Skeletal muscle cell (primary cell): ENCODE measurements around the gene GBP7.

Experiments
- DNase-seq: peaks from one replicate; pipeline ENCODE4 v3.0.0-alpha.2; 2010; ENCODE audit warnings: low read depth
- H3K4me3 ChIP-seq: 2 replicates; pipeline ENCODE4 v1.5.1; 2011; ENCODE audit warnings: low read depth, mild to moderate bottlenecking, control low read depth, low read length, moderate library complexity

Gene GBP7

DNA sequence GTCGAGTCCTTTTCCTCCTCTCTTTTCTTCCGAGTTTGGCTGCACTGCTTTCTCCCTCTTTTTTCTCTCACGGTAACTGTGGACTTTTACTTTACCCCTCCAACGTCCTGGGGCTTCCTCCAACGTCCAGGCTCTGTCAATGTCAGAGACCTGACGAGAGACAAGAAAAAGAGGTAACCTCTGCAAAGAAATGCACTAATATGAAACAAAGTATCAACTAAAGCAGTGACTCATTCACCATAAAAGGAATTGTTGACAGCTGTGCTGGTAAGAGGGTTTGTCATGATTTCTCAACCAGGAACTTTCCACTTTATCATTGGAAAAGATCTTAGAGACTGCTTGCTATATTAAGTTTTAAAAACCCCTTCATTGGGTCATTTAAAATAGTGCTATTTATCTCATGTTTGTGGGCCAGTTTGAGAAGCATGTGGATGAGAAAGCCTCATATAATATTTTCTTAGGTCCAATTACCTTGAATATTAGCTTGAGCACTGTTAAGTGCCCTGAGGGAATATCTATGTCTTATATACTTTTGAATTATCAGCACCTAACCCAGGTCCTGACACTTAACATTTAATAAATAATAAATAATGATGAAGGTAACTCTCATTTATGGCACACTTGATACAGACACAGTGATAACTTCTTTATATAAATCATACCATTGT lies 49.8 kb downstream of the GBP7 start, which contains the start of gene GBP2:
GBP2 (minus strand) TSS at position 202 of the 668 bp plus-strand sequence. CDS start 4,148 bp downstream, outside the sequence.
- H3K4me3 ChIP-seq = no peak within 1 kb of the TSS
- DNase-seq = peak; percentile 35

DNA sequence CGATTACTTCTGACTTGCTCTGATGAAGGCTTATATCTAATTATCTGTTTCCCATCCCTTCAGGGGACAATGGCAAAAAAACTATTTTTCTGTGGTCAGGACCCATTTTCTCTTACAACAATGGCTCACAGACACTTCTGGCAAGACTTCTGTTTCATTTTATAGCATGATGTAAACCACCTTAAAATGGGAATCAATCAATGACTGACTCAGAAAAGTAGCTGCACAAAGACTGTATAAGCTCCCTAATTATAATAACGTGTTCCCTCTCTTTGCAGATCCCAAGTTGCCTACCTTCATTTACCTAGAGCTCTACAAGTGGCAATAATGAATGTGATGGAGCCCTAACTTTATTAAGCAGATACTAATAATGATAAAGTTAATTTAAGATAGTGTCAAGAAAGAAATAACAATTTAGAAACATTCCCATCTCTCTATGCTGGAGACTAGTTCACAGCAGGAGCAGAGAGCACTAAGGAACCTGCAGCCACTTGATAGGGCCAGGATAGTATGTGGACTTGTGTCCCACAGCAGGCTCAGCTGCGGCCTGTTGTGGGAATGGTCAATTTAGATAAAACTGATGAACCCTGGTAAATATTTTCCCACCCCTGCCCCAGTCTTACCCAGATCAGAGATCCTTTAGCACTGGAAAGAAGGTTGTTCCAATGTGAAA lies 50.4 kb downstream of the GBP7 start:
- H3K4me3 ChIP-seq = no peak overlapping the region
- no peak for DNase-seq

DNA sequence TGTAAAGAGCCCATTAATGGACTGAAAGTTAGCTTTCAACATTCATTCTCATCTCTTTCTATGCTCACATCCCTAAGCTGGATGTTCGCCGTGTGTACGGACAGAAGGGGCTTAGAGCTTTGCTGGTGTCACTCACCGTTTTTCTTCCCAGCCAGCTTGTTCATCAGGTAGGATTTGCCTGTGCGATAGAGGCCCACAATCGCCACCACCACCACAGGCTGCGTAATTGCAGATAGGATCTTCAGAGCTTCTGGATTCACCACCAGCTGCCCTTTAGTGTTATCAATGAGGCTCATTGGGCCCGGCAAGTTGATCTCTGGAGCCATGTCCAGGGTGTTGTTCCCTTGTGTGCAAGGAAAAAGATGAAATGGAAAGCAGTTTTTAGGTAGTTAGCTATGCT lies 54.2 kb downstream of the GBP7 start:
- DNase-seq = no peak
- no peak overlapping the region for H3K4me3 ChIP-seq

DNA sequence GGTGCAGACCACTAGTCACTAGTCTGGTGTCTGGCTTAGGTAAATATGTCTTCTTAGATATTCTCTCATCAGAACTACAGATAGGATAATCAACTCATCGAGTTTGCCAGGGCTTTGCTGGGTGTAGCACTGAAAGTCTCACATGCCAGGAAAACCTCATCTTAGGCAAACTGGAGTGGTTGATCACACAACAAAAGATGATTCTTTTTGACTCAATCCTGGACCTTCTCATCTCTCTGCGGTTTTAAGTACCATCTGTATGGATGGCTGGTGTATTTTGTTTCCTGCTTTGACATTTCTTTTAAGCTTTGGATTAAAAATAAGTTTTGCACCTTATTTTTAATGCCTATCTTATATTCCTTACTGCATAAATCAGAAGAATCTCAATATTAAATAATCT lies 61.1 kb downstream of the GBP7 start:
- DNase-seq = no peak
- H3K4me3 ChIP-seq = no peak overlapping the region

DNA sequence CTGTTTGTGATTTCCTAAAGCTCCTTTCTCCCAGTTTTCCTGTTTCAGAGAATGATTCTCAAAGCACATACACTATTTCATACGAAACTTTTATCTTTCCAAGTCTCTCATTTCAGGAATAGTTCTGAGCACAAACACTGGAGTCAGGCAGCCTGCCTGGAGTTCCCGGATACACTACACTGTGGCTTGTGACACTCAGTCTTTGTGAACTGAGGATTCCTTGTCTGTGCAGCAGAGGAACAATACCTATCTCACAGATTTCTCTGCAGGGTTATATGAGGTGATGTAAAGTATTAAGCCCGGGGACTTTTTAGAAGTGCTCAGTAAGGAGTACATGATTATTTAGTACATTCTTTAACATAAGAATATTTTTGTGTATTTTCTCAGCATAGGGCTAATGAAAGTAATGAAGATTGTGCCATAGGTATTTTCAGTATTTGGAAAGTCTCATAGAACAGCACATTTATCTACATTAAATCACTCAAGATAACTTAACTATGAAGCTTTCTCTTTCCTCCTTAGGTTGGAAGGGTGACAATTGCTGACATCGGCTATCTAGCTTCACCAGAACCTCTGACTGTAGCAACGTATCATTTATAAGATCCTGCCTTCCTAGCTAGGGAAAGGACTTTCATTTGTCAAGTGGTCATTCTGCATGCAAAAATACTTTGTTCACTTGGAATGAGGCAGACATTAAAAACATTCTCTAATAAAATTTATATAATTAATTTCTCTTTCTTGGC lies 62.8 kb downstream of the GBP7 start:
- no peak for DNase-seq
- H3K4me3 ChIP-seq = no peak overlapping the region

DNA sequence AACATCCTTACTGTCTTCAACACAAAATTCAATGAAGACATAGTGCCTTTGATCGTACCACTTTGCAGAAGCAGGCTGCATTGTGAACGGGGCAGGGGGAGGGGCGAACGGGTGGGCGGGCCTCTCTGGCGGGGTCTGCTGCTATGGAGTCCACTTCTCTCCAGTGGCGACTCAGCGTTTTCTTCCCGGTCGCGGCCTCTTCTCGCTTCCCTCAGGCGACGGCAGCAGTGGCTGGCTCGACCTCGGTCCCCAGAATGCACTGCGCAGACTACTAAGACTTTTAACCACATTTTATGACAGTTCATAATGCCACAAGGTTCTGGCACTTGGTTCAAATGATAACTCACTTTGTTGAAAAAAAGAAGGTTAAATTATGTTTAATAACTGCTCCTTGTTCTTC lies 71.1 kb downstream of the GBP7 start:
- DNase-seq = no peak
- no peak overlapping the region for H3K4me3 ChIP-seq

DNA sequence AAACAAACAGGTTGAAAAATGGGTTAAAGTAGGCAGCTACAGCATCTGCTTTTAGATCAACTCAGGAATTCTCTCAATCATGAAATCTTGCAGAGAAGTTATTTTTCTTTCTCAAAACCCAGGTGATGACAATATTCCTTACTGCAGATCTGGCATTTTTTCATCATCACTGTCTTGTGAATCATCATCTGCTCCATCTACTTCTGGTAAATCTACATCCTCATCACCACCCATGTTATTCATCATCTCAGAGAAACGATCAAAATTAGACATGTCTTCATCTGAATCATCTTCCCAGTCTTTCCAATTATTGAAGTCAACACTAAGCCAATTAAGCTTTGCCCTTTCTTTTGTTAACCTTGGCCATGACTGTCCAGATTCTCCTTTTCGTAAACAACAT lies 71.7 kb downstream of the GBP7 start:
- no peak overlapping the region for H3K4me3 ChIP-seq
- no peak for DNase-seq

DNA sequence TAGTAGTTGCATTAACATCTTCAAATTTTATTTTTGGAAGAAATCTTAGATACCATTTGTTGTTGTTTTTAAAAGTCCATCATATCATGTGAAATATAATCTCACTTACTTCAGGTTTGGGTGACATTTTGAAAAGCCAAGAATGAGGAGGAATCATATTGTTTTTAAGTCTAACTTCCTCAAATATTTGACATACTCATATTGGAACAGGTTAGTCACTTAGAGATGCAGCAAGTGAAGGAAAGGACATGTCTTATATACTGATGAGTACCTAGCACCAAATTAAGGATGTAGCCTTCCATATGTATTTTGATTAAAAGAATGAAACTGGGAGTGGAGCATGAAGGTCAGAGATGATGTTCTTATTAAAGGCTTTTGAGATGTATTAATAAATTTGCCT lies 73.8 kb downstream of the GBP7 start:
- no peak overlapping the region for H3K4me3 ChIP-seq
- no peak for DNase-seq

DNA sequence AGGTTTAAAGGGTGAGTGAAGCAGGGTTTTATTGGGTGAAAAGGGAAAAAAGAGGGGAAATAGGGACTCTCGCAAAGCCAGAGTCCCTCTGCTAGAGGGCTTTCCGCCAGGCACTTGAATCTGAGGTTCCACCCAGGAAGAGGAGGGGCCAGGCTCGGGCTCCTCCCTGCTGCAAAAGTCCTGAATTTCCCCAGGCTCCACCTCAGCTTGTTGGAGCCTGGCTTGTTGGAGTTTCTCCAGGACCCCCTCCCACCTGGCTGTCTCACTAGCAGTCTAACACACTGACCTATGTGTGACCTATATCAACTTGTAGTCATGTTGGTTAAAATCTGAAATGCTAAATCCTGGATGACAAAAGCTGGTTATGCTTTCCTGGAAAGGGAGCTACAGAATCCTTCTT lies 75.4 kb downstream of the GBP7 start:
- DNase-seq = no peak

DNA sequence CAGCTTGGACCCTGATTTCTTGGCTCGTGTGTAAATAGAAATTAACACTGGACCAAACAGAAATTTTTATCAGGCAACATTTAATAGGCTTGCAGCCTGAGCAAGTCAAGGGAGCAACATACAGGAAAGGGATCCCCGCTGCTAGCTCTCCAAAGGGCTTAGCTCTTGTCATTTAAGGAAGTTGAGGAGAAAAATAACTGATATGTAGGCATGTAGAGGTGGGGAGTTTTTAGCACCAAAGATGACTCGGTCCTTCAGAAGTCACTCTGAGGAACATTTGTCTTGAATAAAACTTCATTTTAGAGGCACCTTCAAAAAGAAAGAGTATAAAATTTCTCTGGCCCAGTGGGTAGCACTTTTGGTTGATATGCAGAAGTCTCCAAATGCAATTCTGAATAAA lies 76.9 kb downstream of the GBP7 start:
- no peak for DNase-seq

More for the DNA sequence above, 75.4 kb downstream of the GBP7 start:
- no peak overlapping the region for H3K4me3 ChIP-seq

DNA sequence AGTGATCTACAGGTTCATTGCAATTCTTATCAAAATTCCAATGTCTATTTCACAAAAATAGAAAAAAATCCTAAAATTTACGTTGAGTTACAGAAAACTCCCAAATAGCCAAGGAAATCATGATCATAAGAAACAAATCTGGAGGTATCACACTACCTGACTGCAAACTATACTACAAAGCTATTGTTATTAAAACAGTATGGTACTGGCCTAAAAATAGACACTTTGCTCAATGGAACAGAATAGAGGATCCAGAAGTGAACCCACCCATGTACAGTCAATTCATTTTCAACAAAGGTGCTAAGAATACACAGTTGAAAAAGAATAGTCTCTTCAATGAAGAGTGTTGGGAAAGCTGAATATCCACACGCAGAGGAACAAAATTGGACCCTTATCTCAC lies 80.1 kb downstream of the GBP7 start:
- no peak overlapping the region for H3K4me3 ChIP-seq
- no peak for DNase-seq

More for the DNA sequence above, 76.9 kb downstream of the GBP7 start:
- H3K4me3 ChIP-seq = no peak overlapping the region

DNA sequence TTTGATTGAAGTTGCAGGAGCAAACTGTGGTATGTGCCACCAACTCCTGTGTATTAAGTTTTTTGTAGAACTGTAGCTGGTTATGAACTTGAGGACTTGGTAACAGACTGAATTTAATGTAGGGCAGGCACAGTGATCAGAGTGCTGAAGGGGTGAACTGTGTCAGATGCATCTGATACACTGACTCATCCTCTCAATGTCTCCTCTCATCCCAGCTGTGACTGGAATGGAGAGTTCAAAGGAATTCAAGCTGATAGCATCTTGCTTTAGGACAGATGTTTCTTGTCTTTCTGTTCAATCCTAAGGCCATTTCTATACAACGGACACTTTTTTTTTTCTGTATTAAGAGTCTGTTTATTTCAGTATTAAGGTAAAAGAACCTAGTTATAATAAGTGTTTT lies 85.8 kb downstream of the GBP7 start:
- H3K4me3 ChIP-seq = no peak overlapping the region
- no peak for DNase-seq

DNA sequence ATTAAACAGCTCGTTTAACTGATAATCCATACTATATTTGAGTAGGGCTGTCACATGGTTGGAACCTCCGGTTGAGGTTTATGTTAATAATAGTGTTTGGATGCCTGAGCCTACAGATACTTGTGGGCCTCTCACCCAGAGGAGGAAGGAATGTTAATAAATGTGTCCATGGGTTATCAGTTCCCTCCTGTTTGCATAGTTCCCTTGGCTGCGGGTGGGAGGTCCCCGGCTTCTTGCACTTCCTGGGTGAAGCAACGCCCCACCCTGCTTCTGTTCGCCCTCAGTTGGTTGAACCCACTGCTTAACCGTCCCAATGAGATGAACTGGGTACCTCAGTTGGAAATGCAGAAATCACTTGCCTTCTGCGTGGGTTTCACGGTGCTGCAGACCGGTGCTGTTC lies 87.2 kb downstream of the GBP7 start:
- no peak overlapping the region for H3K4me3 ChIP-seq
- no peak for DNase-seq

DNA sequence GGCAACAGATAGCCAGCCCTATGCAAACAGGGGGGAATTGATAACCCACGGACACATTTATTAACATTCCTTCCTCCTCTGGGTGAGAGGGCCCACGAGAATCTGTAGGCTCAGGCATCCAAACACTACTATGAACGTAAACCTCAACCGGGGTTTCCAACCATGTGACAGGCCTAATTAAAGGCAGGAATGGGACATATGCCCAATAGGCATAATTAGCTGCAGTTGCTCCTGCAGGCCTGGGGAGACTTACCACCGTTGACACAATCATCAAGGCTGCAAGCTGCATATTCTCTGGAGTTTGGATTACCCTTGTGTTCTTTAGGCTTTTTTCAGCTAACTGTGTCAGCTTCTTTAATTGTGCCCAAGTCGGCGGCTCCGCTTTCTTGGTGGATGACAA lies 88.6 kb downstream of the GBP7 start:
- H3K4me3 ChIP-seq = no peak overlapping the region
- no peak for DNase-seq

DNA sequence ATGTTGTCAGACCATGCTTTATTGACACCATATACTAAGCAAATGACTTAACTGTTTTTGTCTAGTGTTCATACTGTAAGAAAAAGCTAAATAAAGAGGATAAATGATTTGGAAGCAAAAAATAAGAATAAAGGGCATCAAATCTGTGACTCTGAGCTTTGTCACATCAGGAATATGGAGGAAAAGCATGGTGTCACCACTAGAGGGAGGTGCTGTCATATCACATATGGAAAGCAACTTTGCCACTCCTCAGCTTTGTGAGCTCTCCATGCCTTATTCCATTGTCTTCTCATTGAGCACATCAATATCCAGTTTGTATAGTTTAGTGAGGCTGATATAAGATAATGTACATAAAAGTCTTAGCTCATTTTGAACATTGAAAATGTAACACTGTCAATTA lies 90.0 kb downstream of the GBP7 start:
- DNase-seq = no peak
- no peak overlapping the region for H3K4me3 ChIP-seq
